HL-60 (cell line): ENCODE data around the gene HMGCL.

ENCODE experiments used
- DNase-seq, 2 experiments: peaks; one replicate each; pipeline ENCODE4 v3.0.0-alpha.2; 2010 to 2020; ENCODE audit warnings: low read depth in 1 of 2, low spot score in 1 of 2
- H3K27ac ChIP-seq: fragments of 250-450 bp; sonication (Bioruptor Pico); replicated peaks from 2 replicates; pipeline ENCODE4 v1.5.1; 2020; ENCODE audit warnings: mild to moderate bottlenecking, moderate library complexity
- H3K27me3 ChIP-seq: fragments of 250-450 bp; sonication (Bioruptor Pico); 2 replicates; pipeline ENCODE4 v1.5.1; 2021; ENCODE audit warnings: mild to moderate bottlenecking, moderate library complexity; ENCODE audit not compliant: insufficient read depth, poor library complexity, severe bottlenecking
- H3K4me3 ChIP-seq: replicated peaks from 2 replicates; pipeline ENCODE4 v1.5.1; 2011; ENCODE audit warnings: mild to moderate bottlenecking, control low read depth, low read length; ENCODE audit not compliant: insufficient read depth
- CTCF ChIP-seq: IDR thresholded peaks from one replicate; pipeline ENCODE4 v1.5.1; 2011; ENCODE audit warnings: low read length, control low read depth, inconsistent platforms; ENCODE audit not compliant: insufficient read depth
- GABPA ChIP-seq: IDR thresholded peaks from 2 replicates; pipeline ENCODE4 v1.6.1; 2012; ENCODE audit warnings: low read depth
- POLR2AphosphoS5 ChIP-seq: IDR thresholded peaks from 2 replicates; pipeline ENCODE4 v1.6.1; 2012; ENCODE audit warnings: low read depth
- REST ChIP-seq: IDR thresholded peaks from 2 replicates; pipeline ENCODE4 v1.6.1; 2012; ENCODE audit warnings: low read depth; ENCODE audit not compliant: insufficient replicate concordance
- SPI1 ChIP-seq: IDR thresholded peaks from 2 replicates; pipeline ENCODE4 v1.6.1; 2012; ENCODE audit warnings: low read depth, mild to moderate bottlenecking, borderline replicate concordance

The HMGCL gene

GRCh38 chr1:23756676-23757075 is 68.6 kb downstream of the HMGCL start:
- H3K27ac ChIP-seq = no peak overlapping the region
- no peak for DNase-seq
- H3K4me3 ChIP-seq = no peak overlapping the region
- TF ChIP-seq CTCF = no peak
- no peak for TF ChIP-seq POLR2AphosphoS5
- TF ChIP-seq GABPA = no peak
- no peak for TF ChIP-seq SPI1
- no peak for TF ChIP-seq REST
- H3K27me3 ChIP-seq = no peaks in the 10 kb centered on the region

GRCh38 chr1:23752909-23753308 is 72.3 kb downstream of the HMGCL start:
- Histone ChIP-seq H3K27me3 (no peaks in the 10 kb centered on the region), H3K4me3 (no peak overlapping the region), H3K27ac (no peak overlapping the region)
- TF ChIP-seq POLR2AphosphoS5 = no peak
- TF ChIP-seq SPI1 = no peak
- no peak for TF ChIP-seq CTCF
- TF ChIP-seq REST = no peak
- no peak for TF ChIP-seq GABPA
- no peak for DNase-seq
